GM19351 (cell line): ENCODE results near the gene RNF113B.

Experiments
- ATAC-seq: cut with Tn5 transposase; IDR thresholded peaks from one replicate; pipeline ENCODE4 v1.9.1; 2021; ENCODE audit warnings: mild to moderate bottlenecking, moderate library complexity; ENCODE audit not compliant: unreplicated experiment

Gene RNF113B

DNA sequence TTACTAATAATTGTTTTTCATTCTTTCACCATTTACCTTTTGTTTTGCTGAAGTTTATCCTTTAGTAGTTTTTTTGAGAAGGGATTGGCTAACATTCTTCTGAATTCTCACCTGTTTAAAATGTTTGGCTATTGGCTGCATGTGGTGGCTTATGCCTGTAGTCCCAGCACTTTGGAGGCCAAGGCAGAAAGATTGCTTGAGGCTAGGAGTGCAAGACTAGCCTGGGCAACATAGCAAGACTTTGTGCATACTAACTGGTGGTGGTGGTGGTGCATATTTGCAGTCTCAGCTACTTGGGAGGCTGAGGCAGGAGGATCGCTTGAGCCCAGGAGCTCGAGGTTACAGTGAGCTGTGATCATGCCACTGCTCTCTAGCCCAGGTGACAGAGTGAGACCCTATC lies 27.5 kb upstream of the RNF113B start:
- no peak for ATAC-seq

DNA sequence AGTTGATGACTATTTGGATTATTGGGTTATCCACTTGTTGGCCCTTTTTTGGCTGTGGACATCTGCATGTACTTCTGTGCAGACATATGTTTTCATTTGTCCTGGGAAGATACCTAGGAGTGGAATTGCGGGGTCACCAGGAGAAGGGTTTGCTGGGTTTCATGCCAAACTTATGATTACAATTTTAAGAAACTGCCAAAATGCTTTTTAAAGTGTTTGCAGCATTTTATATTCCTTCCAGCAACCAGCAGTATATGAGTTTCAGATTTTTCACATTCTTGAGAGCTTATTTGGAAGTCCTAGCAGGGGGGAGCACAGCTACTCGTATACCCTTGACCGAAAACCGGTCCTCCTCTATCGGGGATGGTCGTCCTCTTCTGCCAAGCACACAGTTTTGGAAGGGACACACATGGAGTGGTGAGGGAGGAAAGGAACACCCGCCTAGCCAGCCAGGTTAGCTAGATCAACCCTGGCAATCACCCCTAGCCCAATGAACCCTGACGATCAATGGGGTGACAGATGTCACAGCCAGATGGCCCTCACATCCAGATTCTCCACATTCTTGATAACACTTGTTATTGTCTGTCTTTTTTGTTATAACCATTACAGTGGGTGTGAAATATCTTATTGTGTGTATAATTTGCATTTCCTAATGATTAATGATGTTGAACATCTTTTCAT lies 26.7 kb upstream of the RNF113B start:
- no peak for ATAC-seq

DNA sequence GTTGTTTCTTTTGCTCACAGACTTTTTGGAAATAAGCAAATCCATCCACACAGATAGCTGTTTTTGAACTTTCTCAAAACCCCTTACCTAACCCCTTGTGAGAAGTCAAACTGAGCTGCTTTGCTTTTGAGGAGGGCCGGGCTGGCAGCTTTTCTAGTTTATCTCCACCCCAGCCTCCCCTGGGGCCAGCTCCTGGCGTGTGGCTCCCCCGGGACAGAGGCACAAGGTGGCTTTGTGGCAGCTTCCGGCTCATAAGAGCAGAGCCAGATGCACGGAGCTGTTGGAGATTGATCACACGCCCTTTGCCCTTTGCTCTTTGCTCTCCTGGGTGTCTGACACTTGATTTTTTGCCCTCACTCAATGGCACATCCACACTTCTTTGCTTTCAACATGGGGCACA lies 24.9 kb upstream of the RNF113B start:
- no peak for ATAC-seq

DNA sequence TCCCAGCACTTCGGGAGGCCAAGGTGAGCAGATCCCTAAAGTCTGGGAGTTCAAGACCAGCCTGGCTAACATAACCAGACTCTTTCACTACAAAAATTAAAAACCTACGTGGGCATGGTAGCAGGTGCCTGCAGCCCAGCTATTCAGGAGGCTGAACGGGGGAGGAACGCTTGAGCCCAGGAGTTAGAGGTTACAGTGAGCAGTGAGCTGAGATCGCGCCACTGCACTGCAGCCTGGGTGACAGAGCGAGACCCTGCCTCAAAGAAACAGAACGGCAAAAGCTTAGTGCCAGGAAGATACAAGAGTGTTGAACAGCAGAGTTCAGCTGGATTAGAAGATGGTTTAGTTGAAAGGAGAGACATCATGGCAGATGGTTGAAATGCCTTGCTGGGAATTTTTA lies 24.1 kb upstream of the RNF113B start:
- no peak for ATAC-seq

DNA sequence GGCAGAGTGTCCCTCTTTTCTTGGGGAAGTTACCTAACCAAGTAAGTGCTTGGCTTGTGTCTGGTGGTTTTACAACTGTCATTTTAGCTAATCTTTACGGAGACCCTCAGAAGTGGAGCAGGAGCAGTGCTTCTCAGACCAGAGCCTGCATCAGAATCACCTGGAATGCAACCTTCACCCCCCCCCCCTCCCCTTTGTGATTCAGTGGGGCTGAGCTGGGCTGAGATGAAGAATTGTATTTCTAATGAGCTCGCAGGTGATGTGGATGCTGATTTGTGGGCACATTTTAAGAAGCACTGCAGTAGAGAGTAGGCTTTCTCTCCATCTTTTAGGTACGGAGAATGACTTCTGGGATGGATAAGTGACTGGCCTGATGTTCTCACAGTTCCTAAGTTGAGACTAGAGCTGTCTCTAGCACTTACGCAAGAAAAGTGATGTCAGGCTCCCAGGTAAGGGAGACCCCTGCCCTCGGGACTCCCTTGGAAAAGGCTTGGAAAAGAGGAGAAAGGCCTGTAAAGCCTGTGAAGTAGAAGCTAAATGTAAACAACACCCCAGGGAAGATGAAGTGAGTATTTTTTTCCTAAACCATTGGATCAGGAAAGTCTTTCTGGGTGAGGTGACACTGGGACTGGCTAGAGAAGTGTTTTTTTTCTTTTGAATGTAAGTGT lies 23.3 kb upstream of the RNF113B start:
- ATAC-seq = no peak

DNA sequence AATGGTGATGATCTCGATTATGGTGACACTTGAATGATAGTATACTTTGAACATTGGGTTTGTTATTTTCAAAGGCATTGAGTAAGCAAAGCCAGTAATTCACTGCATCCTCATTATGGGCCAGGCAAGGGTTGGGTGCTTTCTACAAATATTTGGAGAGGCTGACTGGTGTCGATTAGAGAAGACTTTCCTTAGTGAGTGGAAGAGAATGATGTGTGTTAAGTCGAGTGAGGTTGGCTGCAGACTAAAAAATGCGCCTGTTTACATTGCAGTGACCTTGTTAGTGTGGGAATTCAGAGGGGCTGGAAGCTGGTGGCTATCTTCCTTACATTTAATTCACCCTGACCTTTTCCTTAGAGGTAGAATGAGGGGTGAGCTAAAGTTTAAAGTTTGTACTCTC lies 22.4 kb upstream of the RNF113B start:
- no peak for ATAC-seq

DNA sequence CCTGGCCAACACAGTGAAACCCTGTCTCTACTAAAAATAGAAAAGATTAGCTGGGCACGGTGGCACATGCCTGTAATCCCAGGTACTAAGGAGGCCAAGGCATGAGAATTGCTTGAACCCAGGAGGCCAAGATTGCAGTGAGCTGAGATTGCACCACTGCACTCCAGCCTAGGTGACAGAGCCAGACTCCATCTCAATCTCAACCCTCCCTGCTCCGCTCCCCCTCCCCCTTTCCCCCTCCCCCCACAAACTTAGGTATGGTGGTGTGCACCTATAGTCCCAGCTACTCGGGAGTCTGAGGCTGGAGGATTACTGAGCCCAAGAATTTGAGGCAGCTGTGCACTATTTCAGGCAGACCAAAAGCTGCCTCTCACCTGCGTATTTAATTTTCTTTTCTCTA lies 21.6 kb upstream of the RNF113B start:
- no peak for ATAC-seq

DNA sequence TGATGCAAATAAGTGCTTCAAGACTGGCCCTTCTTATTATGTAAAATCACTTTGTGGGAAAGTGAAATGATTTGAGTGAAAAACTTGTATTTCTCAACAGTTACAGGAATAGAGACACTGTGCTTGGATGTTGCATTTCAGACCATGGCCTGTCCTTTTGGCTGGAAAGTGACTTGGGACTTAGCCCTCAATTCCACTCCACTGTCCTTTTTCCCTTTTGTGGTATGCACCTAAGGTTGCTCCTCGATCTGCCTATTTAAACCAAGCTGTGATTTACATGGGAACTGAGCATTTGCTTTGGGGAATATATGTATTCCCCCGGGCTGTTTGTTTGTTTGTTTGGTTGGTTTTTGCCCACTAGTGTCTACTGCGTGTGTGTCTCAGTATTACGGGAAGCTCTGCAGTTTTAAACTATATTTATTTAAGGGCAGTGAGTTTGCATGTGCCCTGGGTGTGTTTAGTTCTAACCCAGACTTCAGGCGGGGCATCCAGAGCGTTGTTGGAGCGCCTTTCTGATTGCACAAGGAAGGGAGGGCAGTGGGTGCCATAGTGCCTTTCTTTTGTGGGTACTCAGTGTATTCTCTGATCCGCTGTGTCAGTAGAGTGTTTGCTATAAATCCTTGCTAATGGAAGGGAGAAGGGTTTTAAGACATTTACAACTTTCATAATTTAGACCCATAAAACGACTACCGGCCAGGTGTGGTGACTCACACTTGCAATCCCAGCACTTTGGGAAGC lies 18.2 kb upstream of the RNF113B start:
- no peak for ATAC-seq

DNA sequence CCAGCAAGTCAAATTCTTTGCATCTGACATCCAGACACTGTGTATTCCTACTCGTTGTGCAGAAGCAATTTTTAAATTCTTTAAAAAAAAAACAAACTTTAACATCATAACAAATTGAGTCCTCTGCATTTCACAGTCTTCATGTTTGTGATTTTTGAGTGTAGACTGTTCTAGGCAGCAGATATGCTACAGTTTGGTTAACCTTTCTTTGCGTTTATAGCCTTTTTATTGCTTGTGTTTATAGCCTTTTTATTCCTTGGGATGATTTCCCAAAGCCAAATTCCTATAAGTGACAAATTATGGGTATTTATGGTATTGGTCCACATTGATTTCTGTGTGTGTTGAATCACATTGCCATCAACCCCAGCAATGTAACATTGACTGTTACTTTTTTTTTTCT lies 14.9 kb upstream of the RNF113B start:
- no peak for ATAC-seq

DNA sequence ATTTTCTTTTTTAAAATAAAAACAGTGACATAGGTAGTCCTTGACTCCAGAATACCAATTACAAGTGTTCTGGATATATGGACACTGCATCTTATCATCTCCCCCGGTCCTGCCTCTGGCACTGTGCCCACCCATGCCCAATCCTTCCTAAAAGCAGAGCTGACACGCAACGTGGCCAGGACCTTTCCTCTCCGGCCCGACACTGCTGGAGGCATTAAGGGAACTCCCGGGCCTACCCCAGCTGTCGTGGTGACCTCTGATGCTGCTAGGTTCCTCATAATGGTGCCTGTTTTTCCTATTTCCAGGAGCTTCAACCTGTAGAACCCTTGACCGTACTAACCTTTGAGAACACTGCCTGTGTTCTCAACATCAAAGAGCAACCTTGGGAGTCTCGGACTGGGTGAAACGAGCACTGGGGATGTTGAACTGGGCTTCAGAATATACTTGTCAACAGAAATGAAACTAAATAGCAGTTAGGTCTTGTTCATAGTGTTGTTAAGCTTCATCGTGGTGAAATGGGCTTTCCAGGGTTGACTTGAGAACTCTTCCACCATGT lies 13.9 kb upstream of the RNF113B start:
- ATAC-seq = no peak

DNA sequence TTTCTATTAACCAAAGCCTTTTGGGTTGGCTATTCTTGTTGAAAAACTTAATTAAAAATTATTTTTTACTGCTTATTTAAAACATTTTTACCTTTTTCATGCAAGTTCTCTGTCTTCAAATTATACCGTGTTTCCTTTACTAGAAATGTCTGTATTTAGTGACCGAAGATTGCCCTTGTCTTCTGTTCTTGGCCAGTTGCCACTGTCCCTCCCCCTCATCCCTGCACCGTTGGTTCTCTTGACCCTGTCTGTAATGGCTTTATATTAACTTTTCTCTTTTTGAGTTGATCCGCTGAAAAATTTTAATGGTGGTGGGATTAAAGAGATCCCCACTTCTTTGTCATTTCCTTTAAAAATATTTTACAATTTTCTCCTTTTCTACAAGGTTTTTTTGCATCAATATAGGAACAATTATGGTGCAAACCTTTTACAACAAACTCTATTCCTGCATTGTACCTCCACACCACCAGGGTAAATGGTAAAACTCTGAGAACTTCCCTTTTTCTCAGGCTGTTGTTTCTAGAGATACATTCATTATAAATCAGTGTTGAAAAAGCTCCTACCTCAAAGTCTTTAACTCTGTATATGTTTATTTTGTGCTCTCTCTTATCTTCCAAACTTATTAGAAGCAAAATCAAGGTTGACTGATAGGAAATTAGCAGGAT lies 12.9 kb upstream of the RNF113B start:
- no peak for ATAC-seq

DNA sequence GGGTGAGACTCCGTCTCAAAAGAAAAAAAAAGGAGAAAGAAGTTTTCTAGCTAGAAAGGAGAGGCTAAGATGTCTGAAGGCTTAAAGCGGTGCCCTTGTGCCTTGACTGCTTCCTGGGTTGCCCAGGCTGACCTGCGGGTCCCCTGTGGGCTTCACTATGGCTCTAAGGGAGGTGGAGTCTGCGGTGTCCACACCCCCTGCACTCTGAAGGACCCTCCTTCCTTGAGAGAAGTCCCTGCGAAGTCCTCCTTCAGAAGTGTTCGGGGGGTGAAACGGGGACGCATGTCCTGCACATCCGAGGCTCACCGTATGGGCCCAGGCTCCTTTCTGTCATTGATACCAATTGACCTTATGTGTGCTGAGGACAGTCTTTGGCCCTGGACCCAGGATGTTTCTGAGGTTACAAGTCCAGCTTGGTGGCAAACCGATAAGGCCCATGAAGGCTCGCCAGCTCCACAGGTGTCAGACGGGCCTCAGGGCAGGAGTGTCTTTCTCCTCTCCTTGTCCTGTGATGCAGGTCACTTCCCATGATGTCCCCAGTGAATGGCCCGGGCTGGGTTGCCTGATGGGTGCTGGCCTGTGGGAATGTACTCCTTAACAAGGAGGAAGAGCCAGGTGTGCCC lies 11.6 kb upstream of the RNF113B start:
- ATAC-seq = no peak

DNA sequence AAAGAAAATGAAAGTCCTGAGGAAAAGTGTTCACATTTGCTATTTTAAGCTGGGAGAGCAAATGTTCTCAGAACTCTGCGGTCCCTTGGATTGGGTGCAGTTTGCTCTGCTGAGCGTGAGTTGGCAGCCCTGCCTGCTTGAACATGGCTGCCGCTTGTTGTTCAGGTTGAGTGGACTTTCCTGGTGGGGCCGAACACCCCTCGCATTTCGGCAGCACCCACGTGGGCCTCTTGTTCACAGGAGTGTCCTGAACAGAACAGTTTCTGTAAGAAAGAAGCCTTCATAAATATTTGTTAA lies 10.8 kb upstream of the RNF113B start:
- no peak for ATAC-seq

DNA sequence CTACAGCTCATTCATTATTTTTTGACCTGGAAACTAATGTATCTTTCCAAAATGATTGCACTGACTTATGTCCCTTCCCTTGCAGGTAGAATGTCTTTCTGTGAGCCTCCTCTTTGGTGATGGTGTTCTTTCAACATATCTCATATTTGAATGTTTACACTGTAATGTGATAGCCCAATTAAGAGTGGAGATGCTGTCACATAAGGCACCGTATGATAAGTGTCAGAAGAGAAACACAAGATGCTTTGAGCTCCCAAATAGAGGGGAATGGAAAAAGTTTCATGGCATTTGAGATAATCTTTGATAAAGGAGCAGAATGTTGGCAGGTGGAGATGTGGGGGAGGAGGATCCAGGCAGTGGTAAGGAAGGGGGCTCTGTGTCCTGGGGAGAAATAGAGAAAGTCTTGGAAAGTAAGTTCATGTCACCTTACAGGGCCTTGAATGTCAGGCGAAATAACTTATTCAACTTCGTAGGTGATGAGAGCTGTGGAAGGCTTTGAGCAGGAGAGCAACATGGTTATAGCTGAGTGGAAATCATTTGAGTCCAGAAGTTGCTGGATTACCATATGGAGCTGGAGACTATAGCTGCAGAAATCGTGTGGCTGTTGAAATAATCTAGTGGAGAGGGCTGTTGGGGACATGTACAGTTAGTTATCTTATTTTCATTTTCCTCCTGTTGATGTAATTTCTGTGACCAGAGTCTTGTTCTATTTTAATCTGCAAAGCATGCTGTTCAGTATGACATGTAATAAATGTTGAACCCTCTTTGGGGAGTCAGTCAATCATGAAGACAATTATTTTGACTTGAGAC lies 10.3 kb upstream of the RNF113B start:
- ATAC-seq = no peak

DNA sequence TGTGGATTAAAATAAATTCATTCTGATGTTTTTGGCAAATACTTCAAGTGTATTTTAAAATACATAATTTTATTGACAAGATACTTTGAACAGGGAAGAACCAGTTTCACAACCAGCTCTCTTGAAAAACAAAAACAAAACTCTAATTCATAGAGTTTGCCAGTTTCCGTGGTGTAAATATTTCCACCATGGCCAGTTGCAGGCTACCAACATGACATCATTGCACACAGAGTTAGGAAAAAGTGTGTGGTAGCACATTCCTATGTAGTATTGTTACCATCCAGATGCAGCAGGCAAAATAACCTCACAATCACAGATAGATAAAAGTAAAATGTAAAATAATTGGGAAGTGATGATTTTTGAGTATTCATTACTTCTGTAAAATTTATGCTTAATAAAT lies 7.7 kb upstream of the RNF113B start:
- no peak for ATAC-seq

DNA sequence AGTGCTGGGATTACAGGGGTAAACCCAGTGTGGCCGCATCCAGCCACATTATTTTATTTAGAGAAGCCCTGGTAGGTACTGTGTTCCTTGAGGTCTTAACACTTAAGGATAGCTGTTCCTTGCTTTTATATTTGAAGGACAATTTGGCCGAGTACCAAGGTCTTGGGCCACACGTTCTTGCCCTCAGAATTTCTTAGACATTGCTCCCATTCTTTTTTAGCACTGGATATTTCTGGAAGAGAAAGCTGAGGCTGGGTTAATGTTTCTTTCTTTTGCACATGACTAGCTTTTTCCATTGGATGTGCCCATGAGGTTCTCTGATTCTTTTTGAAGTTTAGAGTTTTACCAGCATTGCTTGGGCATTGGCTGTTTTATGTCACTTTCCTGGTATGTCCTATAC lies 5.5 kb upstream of the RNF113B start:
- ATAC-seq = no peak

DNA sequence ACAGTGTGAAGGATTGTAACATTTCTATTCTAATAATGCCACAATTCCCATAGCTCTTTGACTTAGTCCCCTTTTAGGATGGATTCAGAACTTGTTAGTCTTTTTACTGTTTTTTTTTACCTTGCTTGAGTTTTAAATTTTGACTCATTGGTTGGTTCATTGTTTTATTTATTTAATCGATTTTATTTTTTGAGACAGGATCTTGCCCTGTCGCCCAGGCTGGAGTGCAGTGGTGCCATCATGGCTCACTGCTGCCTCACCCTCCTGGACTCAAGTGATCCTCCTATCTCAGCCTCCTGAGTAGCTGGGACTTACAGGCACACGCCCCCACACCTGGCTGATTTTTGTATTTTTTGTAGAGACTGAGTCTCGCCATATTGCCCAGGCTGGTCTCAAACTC lies 5.1 kb upstream of the RNF113B start:
- ATAC-seq = no peak

DNA sequence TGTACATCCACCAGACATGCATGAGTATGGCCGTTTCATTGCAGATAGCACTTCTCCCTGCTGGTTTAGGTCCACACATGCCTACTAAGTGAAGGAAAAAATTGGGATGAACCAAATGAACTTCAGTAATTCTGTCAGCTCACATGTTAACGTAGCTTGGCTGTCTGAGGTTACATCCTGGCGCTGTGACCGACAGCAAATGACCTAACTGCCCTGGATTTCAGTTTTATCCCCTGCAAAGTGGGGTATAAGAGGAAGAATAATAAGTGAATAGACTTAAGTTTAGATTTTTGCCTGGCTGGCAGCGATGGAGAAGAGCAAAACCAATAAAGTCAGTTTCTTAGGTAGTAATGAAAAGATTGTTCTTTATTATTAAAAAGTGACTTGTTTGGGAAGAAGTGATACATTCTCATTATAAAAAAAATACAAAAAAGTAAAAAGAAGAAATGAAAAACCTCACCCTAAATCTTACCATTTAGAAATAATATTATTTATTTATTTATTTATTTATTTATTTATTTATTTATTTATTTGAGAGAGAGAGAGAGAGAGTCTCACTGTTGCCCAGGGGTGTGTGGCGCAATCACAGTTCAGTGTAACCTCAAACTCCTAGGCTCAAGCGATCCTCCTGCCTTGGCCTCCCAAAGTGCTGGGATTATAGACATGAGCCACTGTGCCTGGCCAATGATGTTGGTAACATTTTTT lies 4.2 kb upstream of the RNF113B start:
- no peak for ATAC-seq

DNA sequence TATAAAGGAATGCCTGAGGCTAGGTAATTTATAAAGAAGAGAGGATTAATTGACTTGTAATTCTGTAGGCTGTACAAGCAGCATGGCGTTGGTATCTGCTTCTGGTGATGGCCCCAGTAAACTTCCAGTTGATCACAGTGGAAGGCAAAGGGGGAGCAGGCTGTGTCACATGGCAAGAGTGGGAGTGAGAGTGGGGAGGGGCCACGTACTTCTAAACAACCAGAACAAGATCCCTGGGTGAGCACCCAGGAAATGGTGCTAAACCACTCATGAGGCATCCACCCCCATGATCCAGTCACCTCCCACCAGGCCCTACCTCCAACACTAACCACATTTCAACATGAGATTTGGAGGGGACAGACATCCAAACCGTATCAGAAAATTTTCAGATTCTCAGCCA lies 3.0 kb upstream of the RNF113B start:
- no peak for ATAC-seq

DNA sequence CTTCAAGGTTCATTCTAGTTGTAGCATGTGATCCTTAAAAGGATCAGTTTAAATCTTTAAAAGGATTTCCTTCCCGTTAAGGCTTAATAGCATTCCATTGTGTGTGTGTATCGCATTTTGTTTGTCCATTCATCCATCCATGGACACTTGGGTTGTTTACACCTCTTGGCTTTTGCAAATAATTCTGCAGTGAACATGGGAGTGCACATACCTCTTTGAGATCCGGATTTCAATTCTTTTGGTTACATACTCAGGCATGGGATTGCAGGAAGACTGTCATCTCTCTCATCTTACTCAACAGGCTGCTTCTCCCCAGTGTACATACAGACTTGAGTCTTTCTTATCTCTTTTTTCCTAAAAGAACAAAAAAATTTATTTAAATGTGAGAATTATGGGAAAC lies 1.2 kb downstream of the RNF113B start:
- no peak for ATAC-seq
